K562 (cell line): ENCODE results near the gene GCNA. TPM values are rescaled to one million over a fixed set of nuclear protein-coding genes. Genes with fewer than 3 reads are reported as not detected.

Experiments
- ATAC-seq: fragments of 200-7000 bp; cut with Tn5 transposase; 3 replicates; pipeline ENCODE4 v1.9.1; 2020; ENCODE audit warnings: moderate library complexity
- BruUV-seq: library from RNA; stranded (reverse); fragments of 400-500 nt; replicated peaks from 2 replicates; lab custom pipeline; 2021; lab: Mats Ljungman, UMichigan
- CTCF ChIA-PET: fragments of 300-600 bp; formaldehyde crosslinking; extraction: SDS; loops from one replicate; lab custom pipeline; 2021; ENCODE audit warnings: low intra/inter-chr PET ratio; lab: Yijun Ruan, JAX
- POLR2A ChIA-PET: fragments of 300-600, 350-650 bp; sonication (Branson Sonifier 250); formaldehyde crosslinking; extraction: SDS; loops from one replicate; lab custom pipeline; 2021; ENCODE audit warnings: antibody characterized with exemption, inconsistent platforms; lab: Yijun Ruan, JAX
- DNase-seq, 4 experiments: peaks; one replicate each; pipeline versions ENCODE4 v3.0.0 to v3.0.0-alpha.2; 2011 to 2018; ENCODE audit warnings: low spot score in 3 of 4, mixed read lengths in 3 of 4; ENCODE audit errors: extremely low read depth in 1 of 4
- FAIRE-seq: peaks from 2 replicates; lab custom pipeline; 2011; peaks lifted over from hg19 to GRCh38; lab: Jason Lieb, UNC
- H2AFZ ChIP-seq: 2 replicates; pipeline ENCODE4 v1.6.0; 2011; ENCODE audit warnings: low read depth, low read length, control low read depth, inconsistent platforms
- H3K27ac ChIP-seq: fragments of 200-600 bp; 3 replicates; pipeline ENCODE4 v1.8.0; 2011; ENCODE audit warnings: low read depth, mild to moderate bottlenecking, control low read depth, inconsistent platforms, low read length, moderate library complexity, mixed read lengths; ENCODE audit errors: extremely low read depth
- H3K27me3 ChIP-seq, 2 experiments: fragments of 300-600 bp in 1 of 2; 2 replicates in 1 of 2; 3 replicates in 1 of 2; pipeline versions ENCODE4 v1.6.0 to v1.8.0; 2011; ENCODE audit warnings: inconsistent platforms in 2 of 2, low read length in 2 of 2, mild to moderate bottlenecking in 1 of 2, mixed read lengths in 1 of 2, moderate library complexity in 1 of 2; ENCODE audit not compliant: control insufficient read depth in 2 of 2, insufficient read depth in 2 of 2
- H3K36me3 ChIP-seq: fragments of 300-600 bp; 3 replicates; pipeline ENCODE4 v1.8.0; 2011; ENCODE audit warnings: mild to moderate bottlenecking, low read length, inconsistent platforms; ENCODE audit not compliant: control insufficient read depth, insufficient read depth
- H3K4me1 ChIP-seq, 2 experiments: fragments of 200-600 bp in 1 of 2; replicated peaks in 1 of 2; 2 replicates in 1 of 2; 3 replicates in 1 of 2; pipeline versions ENCODE4 v1.5.1 to v1.8.0; 2011; ENCODE audit warnings: inconsistent platforms in 2 of 2, low read length in 2 of 2, mild to moderate bottlenecking in 1 of 2, mixed read lengths in 1 of 2, moderate library complexity in 1 of 2; ENCODE audit not compliant: control insufficient read depth in 2 of 2, insufficient read depth in 2 of 2
- H3K4me2 ChIP-seq: 2 replicates; pipeline ENCODE4 v1.6.1; 2011; ENCODE audit warnings: low read length, control low read depth, inconsistent platforms, mixed read lengths; ENCODE audit not compliant: insufficient read depth
- H3K4me3 ChIP-seq: fragments of 200-600 bp; sonication (generic), shearing (Covaris generic); 2 replicates; pipeline ENCODE4 v1.5.1; 2016; ENCODE audit warnings: control low read depth, inconsistent platforms
- H3K79me2 ChIP-seq: fragments of 200-600 bp; 3 replicates; pipeline ENCODE4 v1.8.0; 2011; ENCODE audit warnings: low read length, inconsistent platforms; ENCODE audit not compliant: control insufficient read depth, insufficient read depth
- H3K9ac ChIP-seq, 2 experiments: 2 replicates each; pipeline versions ENCODE4 v1.6.0 to v1.6.1; 2011; ENCODE audit warnings: low read depth in 2 of 2, low read length in 2 of 2, control low read depth in 1 of 2, inconsistent platforms in 1 of 2, mild to moderate bottlenecking in 1 of 2, mixed read lengths in 1 of 2; ENCODE audit not compliant: insufficient read depth in 1 of 2
- H3K9me1 ChIP-seq: one replicate; pipeline ENCODE4 v1.6.0; 2011; ENCODE audit warnings: inconsistent platforms, mild to moderate bottlenecking, low read length, moderate library complexity; ENCODE audit not compliant: control insufficient read depth, insufficient read depth
- H3K9me3 ChIP-seq: replicated peaks from 2 replicates; pipeline ENCODE4 v1.5.1; 2011; ENCODE audit warnings: low read depth, low read length, inconsistent platforms; ENCODE audit not compliant: control insufficient read depth, insufficient read depth
- H4K20me1 ChIP-seq: replicated peaks from 2 replicates; pipeline ENCODE4 v1.6.1; 2011; ENCODE audit warnings: low read length, inconsistent platforms, mixed read lengths; ENCODE audit not compliant: control insufficient read depth, insufficient read depth
- ATF3 ChIP-seq, 2 experiments: fragments of 450-650 bp in 1 of 2; sonication (generic) in 1 of 2; formaldehyde crosslinking in 1 of 2; IDR thresholded peaks in 1 of 2; conservative IDR thresholded peaks in 1 of 2; 2 replicates each; pipeline versions ENCODE4 v1.6.1 to v1.8.1; 2016 to 2023; ENCODE audit warnings: mild to moderate bottlenecking in 2 of 2, moderate library complexity in 2 of 2, inconsistent platforms in 1 of 2, missing genetic modification reagents in 1 of 2
- C11orf30 ChIP-seq: fragments of 450-650 bp; IDR thresholded peaks from 2 replicates; pipeline ENCODE4 v1.6.1; 2016; ENCODE audit warnings: low read depth, mild to moderate bottlenecking
- CBFA2T3 ChIP-seq: fragments of 450-650 bp; IDR thresholded peaks from 2 replicates; pipeline ENCODE4 v1.6.1; 2017
- CEBPB ChIP-seq: fragments of 450-650 bp; IDR thresholded peaks from 2 replicates; pipeline ENCODE4 v1.6.1; 2016; ENCODE audit warnings: missing genetic modification characterization, missing compliant biosample characterization
- ELF4 ChIP-seq: fragments of 450-650 bp; formaldehyde crosslinking; IDR thresholded peaks from 2 replicates; pipeline ENCODE4 v1.4.0; 2022; ENCODE audit warnings: missing genetic modification characterization
- L3MBTL2 ChIP-seq: fragments of 450-650 bp; IDR thresholded peaks from 2 replicates; pipeline ENCODE4 v1.6.1; 2016; ENCODE audit warnings: mild to moderate bottlenecking, moderate library complexity
- PHTF2 ChIP-seq: fragments of 250-450 bp; sonication (Bioruptor Pico); IDR thresholded peaks from 2 replicates; pipeline ENCODE4 v1.5.0; 2021; ENCODE audit warnings: mild to moderate bottlenecking
- SAP30 ChIP-seq: fragments of 200-600 bp; sonication (generic); IDR thresholded peaks from 2 replicates; pipeline ENCODE4 v1.6.1; 2012; ENCODE audit warnings: borderline replicate concordance, low read depth, mild to moderate bottlenecking, moderate library complexity, low read length, control low read depth, inconsistent platforms; ENCODE audit not compliant: insufficient read depth, poor library complexity, severe bottlenecking
- TRIM28 ChIP-seq: fragments of 450-650 bp; IDR thresholded peaks from 2 replicates; pipeline ENCODE4 v1.6.1; 2017
- ZBTB33 ChIP-seq: sonication (generic); formaldehyde crosslinking; IDR thresholded peaks from 2 replicates; pipeline ENCODE4 v1.8.1; 2023; ENCODE audit warnings: mild to moderate bottlenecking, missing genetic modification reagents
- WGBS: fragments of 100-300 bp; shearing (Covaris generic); methylation state at CpG from one replicate; pipeline ENCODE4 v1.1.6; 2016; ENCODE audit warnings: low coverage, mixed read lengths; ENCODE audit not compliant: insufficient coverage; ENCODE audit errors: missing lambda C conversion rate; 5-methylcytosine and 5-hydroxymethylcytosine counted together
- in situ Hi-C: fragments of 300-500 bp; cut with MboI; formaldehyde crosslinking; loops from 4 replicates; pipeline ENCODE4 v1.15.0; 2018; ENCODE audit warnings: inconsistent platforms, mixed read lengths
- intact Hi-C: fragments of 100-400 bp; cut with micrococcal nuclease; formaldehyde crosslinking; loops from 2 replicates; pipeline ENCODE4 v1.14.2; 2022
- polyA plus RNA-seq, 8 experiments: library from polyadenylated mRNA; depleted of rRNA in 4 of 8; stranded (reverse) in 5 of 8; unstranded in 3 of 8; fragments of >200 nt; fragmentation: Nextera tagmentation in 2 of 8; fragmentation: Illumina TruSeq in 1 of 8; extraction: Ambion mirVana in 2 of 8; extraction: Trizol in 1 of 8; gene quantifications; 2 replicates each; pipeline versions ENCODE4 v1.2.1 to v1.2.3, GENCODE V29; 2011 to 2014; ENCODE audit warnings: inconsistent platforms in 1 of 8, missing spikeins in 1 of 8
- total RNA-seq, 7 experiments: library from RNA; depleted of rRNA in 6 of 7; stranded (reverse); fragments of >200 nt in 6 of 7; fragmentation: Illumina TruSeq in 2 of 7; extraction: Trizol in 2 of 7; gene quantifications; 2 replicates each; pipeline versions ENCODE4 v1.2.1 to v1.2.3, GENCODE V29; 2011 to 2021; ENCODE audit warnings: low replicate concordance in 1 of 7

GCNA gene
- total and polyA plus RNA-seq, 9 of the 15 experiments (the other 6 are each of a cell fraction or from before 2014, with no cell fraction given): 0.27 to 1.5 (median 0.86) TPM

GRCh38 chrX:71540801-71541200 is 37.4 kb upstream of the GCNA start:
- peaks cover 53% of the 10 kb centered on the region for H4K20me1 ChIP-seq
- peak; percentile 48 for FAIRE-seq
- no peaks in the 10 kb centered on the region for H3K27me3 ChIP-seq
- H3K9me1 ChIP-seq: no peaks in the 10 kb centered on the region
- CTCF ChIA-PET: interaction anchor here (1.1 kb wide), 1 partner anchor 10 kb away, joined by 6 read pairs; no protein-coding TSS in a partner anchor
- in situ Hi-C loops (no loop called here), intact Hi-C loops (no loop called here)
- BruUV-seq: no TSS peak
- peaks cover 91% of the 10 kb centered on the region for H3K36me3 ChIP-seq
- no peak overlapping the region for H2AFZ ChIP-seq
- H3K9ac ChIP-seq: no peak overlapping the region
- POLR2A ChIA-PET: interaction anchor here (1.5 to 2.3 kb wide), 2 partner anchors 8 to 9 kb away, joined by 5 to 9 read pairs; no protein-coding TSS in a partner anchor
- H3K4me1 ChIP-seq: peaks cover 3 to 34% of the 10 kb centered on the region in 2 experiments; a peak in 3 of 5 replicates
- no peak overlapping the region for H3K4me3 ChIP-seq
- H3K79me2 ChIP-seq: peaks cover 98% of the 10 kb centered on the region
- 33% methylated on average over 3 of the region's 3 CpGs for WGBS
- no peaks in the 10 kb centered on the region for H3K9me3 ChIP-seq
- peak overlapping the region; percentile 6; the same call in 1 of the 2 replicates for H3K4me2 ChIP-seq
- DNase-seq: peak in 1 of 4 experiments; percentile 22
- ATAC-seq: peak; percentile 74
- no peak overlapping the region; the same call in 1 of the 3 replicates for H3K27ac ChIP-seq
- 0 out of 2 replicates have a peak, but pooled peaks have one; percentile 27 for TF ChIP-seq ZBTB33
- no peak for TF ChIP-seq CEBPB (tag)
- TF ChIP-seq PHTF2 (CRISPR knock-in tag): no peak
- no peak for TF ChIP-seq SAP30
- TF ChIP-seq L3MBTL2: peak; percentile 34; the same call in 1 of the 2 replicates
- TF ChIP-seq CBFA2T3: peak; percentile 42; the same call in 1 of the 2 replicates
- no peak for TF ChIP-seq ELF4 (CRISPR knock-in tag)
- TF ChIP-seq TRIM28: no peak
- 0 out of 2 replicates have a peak, but pooled peaks have one; percentile 6 for TF ChIP-seq ATF3 (IDR thresholded peaks at IDR 0.05)
- no peak for TF ChIP-seq ATF3 (CRISPR knock-in tag; conservative IDR thresholded peaks at IDR 0.05)
- TF ChIP-seq C11orf30: no peak
